NCI-H1436 treated with DMSO at 0.1 percent for 48 hours (cell line): ENCODE results near the gene TSPAN19.
"Not testable (repeated sequence)": the region's sequence is repeated elsewhere in the genome, so short reads cannot be mapped to it uniquely, and the experiment has no call there.

Source experiments
- DNase-seq: peaks from one replicate; lab custom pipeline; 2025; lab: John Stamatoyannopoulos, UW

TSPAN19 gene

GRCh38 chr12:85036234-85036707, at the start of gene TSPAN19, which contains the start of gene LRRIQ1:
Gene TSPAN19, minus strand, starts transcription at chr12:85036277. Its CDS starts 6,331 bp downstream, at chr12:85029946.
Gene LRRIQ1, plus strand, starts transcription at chr12:85036351. Its CDS starts 1,826 bp downstream, at chr12:85038177.
- DNase-seq, result peak; percentile 62

GRCh38 chr12:85085066-85085465, 49.0 kb upstream of the TSPAN19 start:
- DNase-seq, result no peak

- peak; percentile 51 for DNase-seq
Observed at GRCh38 chr12:85076688-85077430, 40.8 kb upstream of the TSPAN19 start.

- DNase-seq, result no peak
Observed at GRCh38 chr12:85072826-85073225, 36.7 kb upstream of the TSPAN19 start.

- DNase-seq, result no peak
Observed at GRCh38 chr12:85065837-85066482, 29.9 kb upstream of the TSPAN19 start.

- no peak for DNase-seq
Observed at GRCh38 chr12:85060916-85061315, 24.8 kb upstream of the TSPAN19 start.

GRCh38 chr12:85059594-85059993, 23.5 kb upstream of the TSPAN19 start:
- no peak for DNase-seq

GRCh38 chr12:85058339-85058738, 22.3 kb upstream of the TSPAN19 start:
- no peak for DNase-seq

GRCh38 chr12:85057370-85057963, 21.4 kb upstream of the TSPAN19 start:
- DNase-seq, result no peak

- no peak for DNase-seq
Observed at GRCh38 chr12:85043829-85044228, 7.8 kb upstream of the TSPAN19 start.

GRCh38 chr12:85041395-85041794, 5.3 kb upstream of the TSPAN19 start:
- DNase-seq, result no peak

GRCh38 chr12:85036733-85037132, 656 bp upstream of the TSPAN19 start:
- no peak for DNase-seq

GRCh38 chr12:85029456-85029855, 6.6 kb downstream of the TSPAN19 start:
- DNase-seq, result no peak

- DNase-seq, result no peak
Observed at GRCh38 chr12:85018098-85018497, 18.0 kb downstream of the TSPAN19 start.

GRCh38 chr12:85017618-85018017, 18.5 kb downstream of the TSPAN19 start:
- DNase-seq, result no peak

GRCh38 chr12:85017133-85017532, 18.9 kb downstream of the TSPAN19 start:
- no peak for DNase-seq

- no peak for DNase-seq
Observed at GRCh38 chr12:85016413-85016812, 19.7 kb downstream of the TSPAN19 start.

GRCh38 chr12:85007836-85008235, 28.2 kb downstream of the TSPAN19 start:
- DNase-seq, result no peak

GRCh38 chr12:85006206-85006605, 29.9 kb downstream of the TSPAN19 start:
- no peak for DNase-seq

- no peak for DNase-seq
Observed at GRCh38 chr12:85005615-85006014, 30.5 kb downstream of the TSPAN19 start.

GRCh38 chr12:85005047-85005446, 31.0 kb downstream of the TSPAN19 start:
- not testable (repeated sequence) for DNase-seq

GRCh38 chr12:85004204-85004603, 31.9 kb downstream of the TSPAN19 start:
- DNase-seq, result no peak

GRCh38 chr12:85002778-85003296, 33.2 kb downstream of the TSPAN19 start:
- no peak for DNase-seq
